Loucy (cell line): ENCODE results near the gene GDF9.

Source experiments
- EZH2phosphoT487 ChIP-seq: fragments of 200-600 bp; IDR thresholded peaks from 2 replicates; pipeline ENCODE4 v1.6.1; 2018; ENCODE audit warnings: antibody characterized with exemption, mild to moderate bottlenecking, moderate library complexity, borderline replicate concordance
- TF ChIP-seq, protein P1 (sequence below): fragments of 200-600 bp; sonication (generic); conservative IDR thresholded peaks from 2 replicates; pipeline ENCODE4 v1.5.1; 2014; ENCODE audit warnings: mild to moderate bottlenecking, antibody characterized with exemption, low read length

DNA sequence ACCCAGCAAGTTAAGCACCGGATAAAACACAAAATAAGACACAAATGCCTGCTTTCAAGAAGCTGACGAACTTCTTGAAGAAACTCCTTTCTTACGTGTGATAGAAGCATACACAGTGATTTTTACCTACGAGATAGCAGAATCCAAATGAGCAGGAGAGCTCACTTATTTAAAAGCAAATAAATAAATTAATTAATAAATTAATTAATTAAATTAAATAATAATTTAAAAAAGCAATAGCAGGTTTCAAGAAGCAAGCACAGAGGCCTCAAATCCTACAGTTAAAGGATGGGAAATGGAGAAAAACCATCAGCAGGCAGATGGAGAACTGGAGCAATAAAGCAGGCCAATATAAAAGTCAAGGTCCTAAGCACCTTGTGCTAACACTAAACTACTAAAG is 24.5 kb upstream of the GDF9 start:
- TF ChIP-seq, protein P1, sequence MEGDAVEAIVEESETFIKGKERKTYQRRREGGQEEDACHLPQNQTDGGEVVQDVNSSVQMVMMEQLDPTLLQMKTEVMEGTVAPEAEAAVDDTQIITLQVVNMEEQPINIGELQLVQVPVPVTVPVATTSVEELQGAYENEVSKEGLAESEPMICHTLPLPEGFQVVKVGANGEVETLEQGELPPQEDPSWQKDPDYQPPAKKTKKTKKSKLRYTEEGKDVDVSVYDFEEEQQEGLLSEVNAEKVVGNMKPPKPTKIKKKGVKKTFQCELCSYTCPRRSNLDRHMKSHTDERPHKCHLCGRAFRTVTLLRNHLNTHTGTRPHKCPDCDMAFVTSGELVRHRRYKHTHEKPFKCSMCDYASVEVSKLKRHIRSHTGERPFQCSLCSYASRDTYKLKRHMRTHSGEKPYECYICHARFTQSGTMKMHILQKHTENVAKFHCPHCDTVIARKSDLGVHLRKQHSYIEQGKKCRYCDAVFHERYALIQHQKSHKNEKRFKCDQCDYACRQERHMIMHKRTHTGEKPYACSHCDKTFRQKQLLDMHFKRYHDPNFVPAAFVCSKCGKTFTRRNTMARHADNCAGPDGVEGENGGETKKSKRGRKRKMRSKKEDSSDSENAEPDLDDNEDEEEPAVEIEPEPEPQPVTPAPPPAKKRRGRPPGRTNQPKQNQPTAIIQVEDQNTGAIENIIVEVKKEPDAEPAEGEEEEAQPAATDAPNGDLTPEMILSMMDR, result no peak
- TF ChIP-seq EZH2phosphoT487, result no peak
